ENCODE measurements around the gene ESYT2.
"Not testable (repeated sequence)": the region's sequence is repeated elsewhere in the genome, so short reads cannot be mapped to it uniquely, and the experiment has no call there.

ESYT2 gene, protein sequence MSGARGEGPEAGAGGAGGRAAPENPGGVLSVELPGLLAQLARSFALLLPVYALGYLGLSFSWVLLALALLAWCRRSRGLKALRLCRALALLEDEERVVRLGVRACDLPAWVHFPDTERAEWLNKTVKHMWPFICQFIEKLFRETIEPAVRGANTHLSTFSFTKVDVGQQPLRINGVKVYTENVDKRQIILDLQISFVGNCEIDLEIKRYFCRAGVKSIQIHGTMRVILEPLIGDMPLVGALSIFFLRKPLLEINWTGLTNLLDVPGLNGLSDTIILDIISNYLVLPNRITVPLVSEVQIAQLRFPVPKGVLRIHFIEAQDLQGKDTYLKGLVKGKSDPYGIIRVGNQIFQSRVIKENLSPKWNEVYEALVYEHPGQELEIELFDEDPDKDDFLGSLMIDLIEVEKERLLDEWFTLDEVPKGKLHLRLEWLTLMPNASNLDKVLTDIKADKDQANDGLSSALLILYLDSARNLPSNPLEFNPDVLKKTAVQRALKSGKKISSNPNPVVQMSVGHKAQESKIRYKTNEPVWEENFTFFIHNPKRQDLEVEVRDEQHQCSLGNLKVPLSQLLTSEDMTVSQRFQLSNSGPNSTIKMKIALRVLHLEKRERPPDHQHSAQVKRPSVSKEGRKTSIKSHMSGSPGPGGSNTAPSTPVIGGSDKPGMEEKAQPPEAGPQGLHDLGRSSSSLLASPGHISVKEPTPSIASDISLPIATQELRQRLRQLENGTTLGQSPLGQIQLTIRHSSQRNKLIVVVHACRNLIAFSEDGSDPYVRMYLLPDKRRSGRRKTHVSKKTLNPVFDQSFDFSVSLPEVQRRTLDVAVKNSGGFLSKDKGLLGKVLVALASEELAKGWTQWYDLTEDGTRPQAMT

DNA sequence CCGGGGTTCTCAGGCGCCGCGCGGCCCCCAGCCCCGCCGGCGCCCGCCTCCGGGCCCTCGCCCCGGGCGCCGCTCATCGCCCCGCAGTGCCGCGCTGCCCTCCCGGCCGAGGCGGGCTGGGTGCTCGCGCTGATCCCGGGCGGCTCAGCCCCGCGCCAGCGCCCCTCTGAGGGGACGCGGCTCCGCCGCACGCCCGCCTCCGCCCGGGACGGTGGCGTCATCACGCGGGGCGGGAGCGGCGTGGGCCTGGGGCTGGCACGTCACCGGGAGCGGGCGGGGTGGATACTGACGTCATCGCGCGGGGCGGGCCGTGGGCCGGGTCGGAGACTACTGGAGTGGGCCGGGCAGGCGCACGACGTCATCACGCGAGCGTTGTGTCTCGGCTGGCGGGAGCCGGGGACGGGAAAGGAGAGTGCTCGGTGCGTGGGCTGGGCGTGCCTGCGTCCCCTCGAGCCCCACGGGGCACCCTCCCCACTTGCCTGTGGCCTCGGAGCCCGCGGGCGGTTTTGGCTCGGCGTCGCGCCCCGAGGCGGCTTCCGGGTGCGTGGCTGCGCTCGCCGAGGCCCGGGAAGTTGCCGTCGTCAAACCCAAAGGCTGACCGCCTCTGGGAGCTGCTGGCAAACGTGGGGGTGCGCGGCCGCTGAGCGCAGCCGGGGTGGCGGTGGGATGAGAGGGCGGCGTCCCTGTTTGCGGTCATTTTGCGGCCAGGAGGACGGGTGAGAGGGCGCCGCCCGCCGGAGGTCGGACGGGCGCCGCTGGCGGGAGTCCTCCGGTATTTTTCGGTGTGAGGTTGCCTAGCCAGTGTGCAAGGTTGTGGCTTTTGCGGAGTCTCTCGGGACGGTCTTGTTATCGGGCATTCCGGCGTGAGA lies at the start of gene ESYT2:
Gene ESYT2 (minus strand): TSS at position 168 of the 869 bp plus-strand sequence. CDS start 91 bp downstream, at position 77.
- DNase-seq (ENCODE audit: low read depth): peak; percentile 99

DNA sequence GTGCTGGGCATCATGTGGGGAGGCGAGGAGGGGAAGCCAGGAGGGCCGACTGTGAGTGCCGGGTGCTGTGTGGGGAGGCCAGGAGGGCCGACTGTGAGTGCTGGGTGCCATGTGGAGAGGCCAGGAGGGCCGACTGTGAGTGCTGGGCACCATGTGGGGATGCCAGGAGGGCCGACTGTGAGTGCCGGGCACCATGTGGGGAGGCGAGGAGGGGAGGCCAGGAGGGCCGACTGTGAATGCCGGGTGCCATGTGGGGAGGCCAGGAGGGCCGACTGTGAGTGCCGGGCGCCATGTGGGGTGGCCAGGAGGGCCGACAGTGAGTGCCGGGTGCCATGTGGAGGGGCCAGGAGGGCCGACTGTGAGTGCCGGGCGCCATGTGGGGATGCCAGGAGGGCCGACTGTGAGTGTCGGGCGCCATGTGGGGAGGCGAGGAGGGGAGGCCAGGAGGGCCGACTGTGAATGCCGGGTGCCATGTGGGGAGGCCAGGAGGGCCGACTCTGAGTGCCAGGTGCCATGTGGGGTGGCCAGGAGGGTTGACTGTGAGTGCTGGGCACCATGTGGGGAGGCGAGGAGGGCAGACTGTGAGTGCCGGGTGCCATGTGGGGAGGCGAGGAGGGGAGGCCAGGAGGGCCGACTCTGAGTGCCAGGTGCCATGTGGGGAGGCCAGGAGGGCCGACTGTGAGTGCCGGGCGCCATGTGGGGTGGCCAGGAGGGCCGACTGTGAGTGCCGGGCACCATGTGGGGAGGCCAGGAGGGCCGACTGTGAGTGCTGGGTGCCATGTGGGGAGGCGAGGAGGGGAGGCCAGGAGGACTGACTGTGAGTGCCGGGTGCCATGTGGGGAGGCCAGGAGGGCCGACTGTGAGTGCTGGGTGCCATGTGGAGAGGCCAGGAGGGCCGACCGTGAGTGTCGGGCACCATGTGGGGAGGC lies 49.1 kb upstream of the ESYT2 start:
- not testable (repeated sequence) for DNase-seq (ENCODE audit: low read depth)

DNA sequence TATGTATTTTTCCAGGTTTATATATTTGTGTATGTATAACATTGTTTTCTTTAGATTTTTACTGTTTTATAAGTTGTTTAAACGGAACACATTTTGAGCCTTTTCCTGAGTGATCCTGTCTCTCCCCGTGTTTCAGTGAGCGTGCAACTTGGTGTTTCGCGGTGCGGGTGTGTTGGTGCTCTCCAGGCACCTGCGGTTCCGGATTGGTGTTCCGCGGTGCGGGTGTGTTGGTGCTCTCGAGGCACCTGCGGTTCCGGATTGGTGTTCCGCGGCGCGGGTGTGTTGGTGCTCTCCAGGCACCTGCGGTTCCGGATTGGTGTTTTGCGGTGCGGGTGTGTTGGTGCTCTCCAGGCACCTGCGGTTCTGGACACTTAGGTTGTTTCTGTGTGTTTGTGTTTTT lies 47.7 kb upstream of the ESYT2 start:
- DNase-seq (ENCODE audit: low read depth): no peak

DNA sequence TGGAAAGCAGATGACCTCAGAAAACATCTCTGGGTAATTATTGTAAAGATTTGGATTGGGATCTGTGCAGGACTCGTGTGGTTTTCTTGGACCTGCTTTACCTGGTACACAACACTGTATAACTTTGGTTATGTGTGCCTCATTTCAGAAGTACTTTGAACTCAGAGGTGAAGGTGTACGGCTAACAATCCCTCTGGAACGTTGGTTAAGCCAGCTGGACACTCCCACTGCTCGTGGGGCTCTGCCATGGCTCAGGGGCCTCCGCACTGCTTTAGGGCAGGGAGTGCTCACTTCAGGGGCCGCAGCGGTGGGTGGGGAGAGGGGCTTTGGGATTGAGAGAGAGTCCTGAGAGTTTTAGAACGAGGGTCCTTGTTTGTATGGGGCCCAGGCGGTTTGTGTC lies 40.6 kb upstream of the ESYT2 start:
- DNase-seq (ENCODE audit: low read depth): no peak

DNA sequence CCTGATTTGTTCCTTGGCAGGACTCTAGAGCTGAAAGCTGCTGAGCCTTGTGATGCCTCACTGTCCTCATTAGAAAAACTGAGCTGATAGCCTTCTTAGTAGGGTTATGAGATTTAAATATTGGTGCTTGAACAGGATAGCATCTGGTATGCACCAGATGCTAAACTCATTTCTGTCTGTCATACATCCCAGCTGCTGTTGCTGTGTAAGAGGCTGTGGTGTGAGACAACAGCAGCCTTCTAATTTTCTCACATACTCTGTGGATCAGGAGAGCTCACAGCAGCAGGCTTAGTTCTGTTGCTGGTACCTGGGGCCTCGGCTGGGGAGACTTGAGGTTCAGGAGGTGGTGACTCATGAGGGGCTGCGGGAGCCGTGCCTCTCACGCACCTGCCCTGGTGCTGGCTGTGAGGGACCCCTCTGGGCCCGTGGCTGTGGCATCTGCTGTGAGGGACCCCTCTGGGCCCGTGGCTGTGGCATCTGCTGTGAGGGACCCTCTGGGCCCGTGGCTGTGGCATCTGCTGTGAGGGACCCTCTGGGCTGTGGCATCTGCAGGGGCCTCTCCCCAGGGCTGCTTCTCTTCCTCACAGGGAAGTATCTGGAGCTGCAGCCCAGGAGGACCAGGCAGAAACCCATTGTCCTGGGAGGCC lies 39.6 kb upstream of the ESYT2 start:
- DNase-seq (ENCODE audit: low read depth): no peak

DNA sequence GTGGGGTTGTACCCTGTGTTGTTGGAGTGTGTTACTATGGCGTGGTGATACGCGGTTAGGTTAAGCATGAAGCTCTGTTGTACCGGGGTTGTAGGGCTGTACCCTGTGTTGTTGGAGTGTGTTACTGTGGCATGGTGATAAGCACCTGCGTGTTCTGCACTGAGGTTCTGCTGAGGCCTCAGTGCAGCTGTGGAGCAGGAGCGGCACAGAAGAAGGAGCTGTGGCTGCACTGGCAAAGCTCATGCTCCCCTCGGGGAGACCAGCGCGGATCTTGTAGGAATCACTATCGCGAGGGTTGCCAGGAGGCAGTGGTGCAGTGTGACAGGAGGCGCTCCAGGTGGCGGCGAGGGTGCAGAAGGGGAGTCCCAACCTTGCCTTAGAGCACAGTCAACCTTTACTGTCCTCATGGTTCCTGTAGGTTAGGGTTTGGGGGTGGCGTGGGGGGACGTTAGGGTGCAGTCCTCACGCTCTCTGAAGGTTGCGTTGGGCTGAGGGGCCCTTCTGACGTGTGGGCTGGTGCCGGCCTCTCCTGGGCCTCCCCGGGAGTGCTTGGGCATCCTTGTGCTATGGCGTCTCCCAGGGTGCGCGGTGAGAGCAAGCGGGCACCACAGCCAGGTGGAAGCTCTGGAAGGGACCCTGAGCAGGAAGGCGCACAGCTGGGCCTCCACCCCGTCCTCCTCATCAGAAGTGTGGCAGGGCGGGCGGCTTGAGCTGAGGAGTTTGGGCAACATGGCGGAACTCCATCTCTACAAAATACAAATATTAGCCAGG lies 38.1 kb upstream of the ESYT2 start:
- no peak for DNase-seq (ENCODE audit: low read depth)

DNA sequence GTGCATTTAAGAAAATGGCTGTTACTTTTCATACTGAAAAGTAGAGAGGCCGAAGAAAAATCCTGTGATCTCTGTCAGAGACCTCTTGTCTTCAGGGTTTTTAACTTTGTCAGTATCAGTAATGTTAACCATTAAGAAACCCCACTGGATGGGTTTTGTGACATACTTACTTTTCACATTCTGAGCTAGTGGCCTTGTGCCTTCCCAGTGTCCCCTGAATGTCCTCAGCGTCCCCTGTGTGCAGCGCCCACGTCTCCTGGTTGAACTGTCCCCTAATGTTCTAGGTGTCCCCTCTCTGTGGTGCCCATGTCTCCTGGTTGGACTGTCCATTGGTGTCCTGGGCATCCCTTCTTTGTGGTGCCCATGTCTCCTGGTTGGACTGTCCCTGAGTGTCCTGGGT lies 36.7 kb upstream of the ESYT2 start:
- DNase-seq (ENCODE audit: low read depth): no peak

DNA sequence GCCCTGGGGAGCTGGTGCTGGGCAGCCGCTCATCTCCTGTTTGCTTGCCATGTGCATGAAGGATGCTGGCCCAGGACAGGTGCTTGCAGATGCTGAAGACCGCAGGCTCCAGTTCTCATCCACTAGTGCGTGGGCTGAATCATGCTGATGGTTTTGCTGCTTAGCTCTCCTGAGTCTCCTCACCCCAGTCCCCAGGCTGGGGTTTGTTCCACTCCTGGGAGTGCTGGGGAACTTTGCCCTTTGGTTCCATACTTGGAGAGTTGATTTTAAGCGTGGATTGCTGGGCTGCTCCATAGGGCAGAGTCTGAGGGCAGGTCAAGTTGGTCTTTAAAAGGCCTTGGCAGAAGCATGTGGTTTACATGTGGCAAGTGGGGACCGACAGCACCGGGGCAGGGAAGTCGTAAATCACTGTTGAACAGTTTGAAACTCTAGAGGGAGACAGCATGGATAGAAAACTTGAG lies 36.2 kb upstream of the ESYT2 start:
- no peak for DNase-seq (ENCODE audit: low read depth)

DNA sequence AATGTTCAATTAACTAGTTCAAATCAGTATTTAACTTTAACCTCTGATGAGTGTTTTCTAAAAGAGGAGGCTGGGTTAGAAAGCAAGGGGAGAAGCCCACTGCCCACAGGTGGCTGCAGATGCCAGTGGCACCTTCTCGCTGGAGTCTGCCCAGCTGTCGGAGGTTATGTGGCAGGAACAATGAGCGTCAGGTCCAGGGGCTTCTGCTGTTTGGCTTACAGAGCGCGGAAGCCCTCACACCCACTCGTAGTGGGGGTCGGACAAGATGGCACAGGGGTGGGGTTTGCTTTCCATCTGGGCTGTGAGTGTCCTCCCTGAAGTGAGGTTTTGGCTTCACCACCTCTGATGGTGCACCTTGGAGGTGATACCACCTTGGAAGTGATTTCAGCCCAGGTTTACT lies 35.5 kb upstream of the ESYT2 start:
- no peak for DNase-seq (ENCODE audit: low read depth)

DNA sequence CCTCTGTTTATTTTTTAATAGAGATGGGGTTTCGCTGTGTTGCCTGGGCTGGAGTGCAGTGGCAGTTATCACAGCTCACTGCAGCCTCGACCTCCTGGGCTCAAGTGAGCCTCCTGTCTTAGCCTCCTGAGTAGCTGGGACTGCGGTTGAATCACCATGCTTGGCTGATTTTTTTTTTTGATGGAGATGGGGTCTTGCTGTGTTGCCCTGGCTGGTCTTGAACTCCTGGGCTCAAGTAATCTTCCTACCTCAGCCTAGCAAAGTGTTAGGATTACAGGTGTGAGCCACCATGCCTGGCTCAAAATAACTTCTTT lies 35.2 kb upstream of the ESYT2 start:
- no peak for DNase-seq (ENCODE audit: low read depth)

DNA sequence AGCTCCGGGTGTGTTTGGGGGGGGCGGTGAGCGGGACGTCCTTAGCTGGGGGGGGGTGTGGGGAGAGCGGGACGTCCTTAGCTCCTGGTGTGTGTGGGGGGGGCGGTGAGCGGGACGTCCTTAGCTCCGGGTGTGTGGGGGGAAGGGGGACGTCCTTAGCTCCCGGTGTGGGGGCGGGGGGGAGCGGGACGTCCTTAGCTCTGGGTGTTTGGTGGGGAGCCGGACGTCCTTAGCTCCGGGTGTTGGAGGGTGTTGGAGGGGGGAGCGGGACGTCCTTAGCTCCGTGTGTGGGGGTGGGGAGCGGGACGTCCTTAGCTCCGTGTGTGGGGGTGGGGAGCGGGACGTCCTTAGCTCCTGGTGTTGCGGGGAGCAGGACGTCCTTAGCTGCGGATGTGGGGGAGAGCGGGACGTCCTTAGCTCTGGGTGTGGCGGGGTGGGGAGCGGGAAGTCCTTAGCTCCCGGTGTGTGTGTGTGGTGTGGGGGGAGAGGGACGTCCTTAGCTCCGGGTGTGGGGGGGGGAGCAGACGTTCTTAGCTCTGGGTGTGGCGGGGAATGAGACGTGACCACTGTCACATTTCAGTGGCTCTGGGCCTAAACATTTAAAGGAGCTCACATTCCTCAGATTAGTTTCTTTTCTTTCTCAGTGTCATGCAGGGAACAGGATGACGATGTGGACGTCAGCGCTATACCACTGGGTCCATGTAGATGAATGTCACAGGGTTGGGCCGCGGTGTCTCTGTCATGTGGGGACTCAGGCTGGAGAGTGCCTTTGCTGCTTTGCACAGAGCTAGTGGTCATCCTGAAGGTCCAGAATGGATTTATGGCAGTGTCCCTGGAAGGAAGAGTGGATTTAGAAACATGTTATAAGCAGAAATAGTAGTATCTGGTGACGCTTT lies 34.5 kb upstream of the ESYT2 start:
- no peak for DNase-seq (ENCODE audit: low read depth)

DNA sequence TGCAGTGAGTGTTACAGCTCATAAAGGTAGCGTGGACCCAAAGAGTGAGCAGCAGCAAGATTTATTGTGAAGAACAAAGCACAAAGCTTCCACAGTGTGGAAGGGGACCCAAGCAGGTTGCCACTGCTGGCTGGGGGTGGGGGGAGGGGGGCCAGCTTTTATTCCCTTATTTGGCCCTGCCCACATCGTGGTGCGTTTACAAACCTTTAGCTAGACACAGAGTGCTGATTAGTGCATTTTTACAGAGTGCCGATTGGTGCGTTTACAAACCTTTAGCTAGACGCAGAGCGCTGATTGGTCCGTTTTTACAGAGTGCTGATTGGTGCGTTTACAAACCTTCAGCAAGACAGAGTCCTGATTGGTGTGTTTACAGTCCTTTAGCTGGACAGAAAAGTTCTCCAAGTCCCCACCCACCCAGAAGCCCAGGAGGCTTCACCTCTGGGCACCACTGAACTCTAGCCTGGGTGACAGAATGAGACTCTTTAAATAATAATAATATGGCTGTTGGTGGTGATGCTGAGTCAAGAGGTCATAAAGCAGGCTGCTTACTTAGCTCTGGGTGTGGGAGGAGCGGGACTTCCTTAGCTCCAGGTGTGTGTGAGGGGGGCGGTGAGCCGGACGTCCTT lies 33.8 kb upstream of the ESYT2 start:
- not testable (repeated sequence) for DNase-seq (ENCODE audit: low read depth)

DNA sequence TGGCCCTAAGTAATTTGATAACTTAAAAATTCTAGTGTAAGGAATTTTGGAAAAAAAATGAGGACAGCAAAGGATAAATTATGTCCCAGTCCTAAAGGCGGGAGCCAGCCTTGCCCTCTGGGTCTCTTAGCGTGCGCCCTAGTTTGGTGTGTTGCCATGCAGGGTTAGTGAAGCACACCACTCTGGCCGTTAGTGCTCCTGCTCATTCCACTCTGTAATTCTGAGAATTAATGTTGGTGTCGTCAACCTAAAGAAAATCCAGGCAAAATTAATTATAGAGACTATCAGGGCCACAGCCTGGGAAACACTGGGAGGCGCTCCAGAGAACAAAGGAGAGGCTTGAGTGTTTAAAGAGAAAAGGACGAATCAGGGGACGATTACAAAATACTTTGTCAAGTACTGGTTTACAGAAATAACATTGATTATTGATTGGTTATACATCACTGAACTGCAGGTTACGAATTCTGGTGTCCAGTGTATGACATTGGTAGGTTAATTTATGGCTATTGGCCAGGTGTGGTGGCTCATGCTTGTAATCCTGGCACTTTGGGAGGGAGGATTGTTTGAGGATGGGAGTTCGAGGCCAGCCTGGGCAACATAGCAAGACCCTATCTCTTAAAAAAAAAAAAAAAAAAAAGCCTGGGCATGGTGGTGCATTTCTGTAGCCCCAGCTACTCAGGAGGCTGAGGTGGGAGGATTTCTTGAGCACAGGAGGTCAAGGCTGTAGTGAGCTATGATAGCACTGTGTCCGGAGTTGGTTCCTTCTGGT lies 32.8 kb upstream of the ESYT2 start:
- no peak for DNase-seq (ENCODE audit: low read depth)

DNA sequence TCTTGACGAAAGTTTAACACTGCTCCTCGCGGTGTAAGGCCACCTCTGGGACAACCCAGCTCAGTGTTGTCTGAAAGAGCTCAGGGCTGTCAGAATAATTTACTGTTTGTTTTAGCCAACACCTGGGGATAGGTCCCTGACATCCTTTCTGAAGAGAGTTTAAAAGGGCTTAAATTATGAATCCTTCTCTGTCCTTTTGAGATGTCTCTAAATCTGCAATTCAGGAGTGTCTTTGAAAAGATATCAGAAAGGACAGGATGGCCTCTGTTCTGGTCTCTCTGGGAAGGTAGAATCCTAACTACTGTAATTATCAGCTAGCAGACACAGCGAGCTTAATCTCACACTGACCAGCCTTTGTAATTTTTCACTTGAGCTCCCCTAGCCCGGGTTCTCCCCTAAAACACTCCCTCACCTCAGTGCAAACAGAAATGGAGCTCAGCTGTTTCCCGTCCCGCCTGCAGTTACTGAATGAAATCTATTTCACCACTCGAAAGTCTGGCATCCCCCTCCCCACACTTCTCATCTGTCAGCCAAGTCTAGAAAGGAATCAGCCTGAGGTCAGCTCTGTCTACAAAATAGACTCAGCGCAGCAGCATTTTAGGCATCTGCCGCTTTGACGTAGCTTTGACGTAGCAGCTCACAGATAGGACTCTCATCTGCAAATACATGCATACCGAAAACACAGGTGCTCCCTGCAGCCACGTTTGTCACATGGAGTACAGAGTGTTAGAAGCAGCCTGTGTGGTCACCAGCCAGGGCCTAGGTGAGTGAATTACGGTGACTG lies 31.9 kb upstream of the ESYT2 start:
- no peak for DNase-seq (ENCODE audit: low read depth)

DNA sequence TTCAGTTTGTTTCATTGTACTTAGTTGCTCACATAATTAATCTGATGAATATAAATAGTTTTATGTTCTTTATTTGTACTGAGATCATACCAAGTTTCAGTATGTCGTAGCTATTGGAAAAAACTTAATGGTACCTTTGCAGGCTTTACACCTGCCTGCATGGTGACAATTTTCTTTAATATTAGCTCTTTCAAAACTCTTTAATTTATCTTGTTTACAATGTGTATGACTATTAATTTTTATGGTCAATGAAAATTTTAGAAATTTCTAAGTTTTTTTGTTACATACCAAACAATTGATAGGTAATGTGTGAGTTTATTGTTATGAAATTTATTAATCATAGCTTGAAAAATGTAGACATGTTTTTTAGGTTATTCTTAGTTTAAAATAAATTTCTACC lies 31.1 kb upstream of the ESYT2 start:
- no peak for DNase-seq (ENCODE audit: low read depth)

DNA sequence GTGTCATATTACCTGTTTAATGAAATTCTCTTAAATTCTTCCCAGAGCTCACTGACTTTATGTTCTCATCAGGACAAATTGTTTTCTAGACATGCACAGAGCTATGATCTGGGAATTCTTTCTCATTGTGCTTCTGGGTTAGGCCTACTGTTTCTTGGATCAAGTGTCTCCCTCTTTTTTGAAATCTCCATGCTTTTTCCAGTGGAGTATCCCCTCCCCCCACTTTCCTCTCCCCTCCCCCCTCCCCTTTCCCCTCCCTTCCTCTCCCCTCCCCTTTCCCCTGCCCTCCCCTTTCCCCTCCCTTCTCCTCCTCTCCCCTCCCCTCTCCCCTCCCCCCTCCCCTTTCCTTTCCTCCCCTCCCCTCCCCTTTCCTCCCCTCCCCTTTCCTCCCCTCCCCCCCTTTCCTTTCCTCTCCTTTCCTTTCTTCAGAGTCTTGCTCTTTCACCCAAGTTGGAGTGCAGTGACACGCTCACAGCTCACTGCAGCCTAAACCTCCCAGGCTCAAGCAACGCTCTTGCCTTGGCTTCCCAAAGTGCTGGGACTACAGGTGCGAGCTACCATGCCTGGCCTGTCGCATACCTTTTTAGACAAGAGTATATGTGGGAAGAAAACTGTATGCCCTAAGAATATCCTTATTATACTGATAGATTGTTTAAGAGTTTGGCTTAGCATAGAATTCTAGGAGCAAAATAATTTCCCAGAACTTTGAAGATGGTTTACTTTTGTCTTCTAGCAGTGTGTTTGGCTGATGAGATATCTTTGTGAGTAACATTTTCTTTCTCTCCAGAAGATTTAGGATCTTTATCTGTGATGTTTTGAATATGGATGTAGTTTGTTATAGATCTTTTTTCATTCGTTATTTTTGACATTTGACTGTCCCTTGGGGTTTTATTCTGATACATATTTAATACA lies 29.5 kb upstream of the ESYT2 start:
- no peak for DNase-seq (ENCODE audit: low read depth)

Measured in activated T-cell treated with anti-CD3 and anti-CD28 coated beads for 24 hours (primary cell).